DMS153 treated with DMSO at 0.1 percent for 48 hours (cell line): ENCODE data around the gene MLC1.

Experiments used
- DNase-seq: peaks from one replicate; lab custom pipeline; 2025; ENCODE audit not compliant: unreplicated experiment; lab: John Stamatoyannopoulos, UW

MLC1 gene

GRCh38 chr22:50078246-50078645 is 7.0 kb downstream of the MLC1 start:
- no peak for DNase-seq

GRCh38 chr22:50076646-50077535 is 8.3 kb downstream of the MLC1 start:
- no peak for DNase-seq

GRCh38 chr22:50074551-50075530 is 10.4 kb downstream of the MLC1 start:
- DNase-seq: no peak

GRCh38 chr22:50074056-50074455 is 11.2 kb downstream of the MLC1 start:
- DNase-seq: no peak

- no peak for DNase-seq
Measured at GRCh38 chr22:50072714-50073538, 12.3 kb downstream of the MLC1 start.

- DNase-seq: no peak
Measured at GRCh38 chr22:50072167-50072555, 13.1 kb downstream of the MLC1 start.

GRCh38 chr22:50071432-50072166 is 13.6 kb downstream of the MLC1 start:
- no peak for DNase-seq

GRCh38 chr22:50070366-50070765 is 14.9 kb downstream of the MLC1 start:
- no peak for DNase-seq

GRCh38 chr22:50068096-50068495 is 17.1 kb downstream of the MLC1 start:
- no peak for DNase-seq

- DNase-seq: no peak
Measured at GRCh38 chr22:50067244-50067643, 18.0 kb downstream of the MLC1 start.

GRCh38 chr22:50064453-50064852 is 20.8 kb downstream of the MLC1 start:
- DNase-seq: no peak

- no peak for DNase-seq
Measured at GRCh38 chr22:50063589-50064393, 21.4 kb downstream of the MLC1 start.

GRCh38 chr22:50062509-50063135 is 22.6 kb downstream of the MLC1 start:
- no peak for DNase-seq

GRCh38 chr22:50061824-50062355 is 23.3 kb downstream of the MLC1 start:
- DNase-seq: no peak

- no peak for DNase-seq
Measured at GRCh38 chr22:50061141-50061823, 23.9 kb downstream of the MLC1 start.

- DNase-seq: no peak
Measured at GRCh38 chr22:50060441-50061140, 24.6 kb downstream of the MLC1 start.

- DNase-seq: no peak
Measured at GRCh38 chr22:50059881-50060262, 25.4 kb downstream of the MLC1 start.
